Loucy (cell line): Measurements from ENCODE around the gene DXO.

Experiments used
- H2AFZ ChIP-seq: fragments of 200-600 bp; sonication (generic); 2 replicates; pipeline ENCODE4 v1.6.0; 2016; ENCODE audit warnings: antibody characterized with exemption, mild to moderate bottlenecking, low read length, moderate library complexity
- H3F3A ChIP-seq: fragments of 200-600 bp; 2 replicates; pipeline ENCODE4 v1.6.0; 2016; ENCODE audit warnings: antibody characterized with exemption, low read depth, mild to moderate bottlenecking
- H3K27me3 ChIP-seq: fragments of 200-600 bp; sonication (generic); 2 replicates; pipeline ENCODE4 v1.6.1; 2014; ENCODE audit warnings: low read length, mild to moderate bottlenecking; ENCODE audit not compliant: insufficient read depth, poor library complexity, severe bottlenecking
- H3K36me3 ChIP-seq: fragments of 200-600 bp; sonication (generic); 2 replicates; pipeline ENCODE4 v1.6.1; 2016; ENCODE audit warnings: low read length; ENCODE audit not compliant: insufficient read depth
- H3K4me1 ChIP-seq: fragments of 200-600 bp; sonication (generic); 2 replicates; pipeline ENCODE4 v1.5.1; 2014; ENCODE audit warnings: low read length, mild to moderate bottlenecking; ENCODE audit not compliant: insufficient read depth, poor library complexity, severe bottlenecking
- H3K4me2 ChIP-seq: fragments of 200-600 bp; sonication (generic); 2 replicates; pipeline ENCODE4 v1.6.0; 2014; ENCODE audit warnings: antibody characterized with exemption, low read length, low read depth, mild to moderate bottlenecking; ENCODE audit not compliant: poor library complexity, severe bottlenecking
- H3K4me3 ChIP-seq: fragments of 200-600 bp; sonication (generic); 2 replicates; pipeline ENCODE4 v1.5.1; 2014; ENCODE audit warnings: low read length, mild to moderate bottlenecking, mixed read lengths; ENCODE audit not compliant: poor library complexity, severe bottlenecking
- H3K79me2 ChIP-seq: fragments of 200-600 bp; sonication (generic); 2 replicates; pipeline ENCODE4 v1.6.1; 2014; ENCODE audit warnings: low read length; ENCODE audit not compliant: insufficient read depth
- H3K9ac ChIP-seq: fragments of 200-600 bp; sonication (generic); 2 replicates; pipeline ENCODE4 v1.6.0; 2014; ENCODE audit warnings: mild to moderate bottlenecking, low read depth, low read length, moderate library complexity; ENCODE audit not compliant: poor library complexity, severe bottlenecking
- H3K9me2 ChIP-seq: fragments of 200-600 bp; sonication (generic); replicated peaks from 2 replicates; pipeline ENCODE4 v1.6.1; 2016; ENCODE audit warnings: low read depth, low read length, mixed read lengths
- H3K9me3 ChIP-seq: fragments of 200-600 bp; sonication (generic); 2 replicates; pipeline ENCODE4 v1.6.1; 2014; ENCODE audit warnings: mild to moderate bottlenecking, antibody characterized with exemption, low read length, low read depth; ENCODE audit not compliant: insufficient read depth
- H4K20me1 ChIP-seq: fragments of 200-600 bp; sonication (generic); 2 replicates; pipeline ENCODE4 v1.6.0; 2014; ENCODE audit warnings: antibody characterized with exemption, low read length, mild to moderate bottlenecking; ENCODE audit not compliant: insufficient read depth, poor library complexity, severe bottlenecking
- EZH2phosphoT487 ChIP-seq: fragments of 200-600 bp; IDR thresholded peaks from 2 replicates; pipeline ENCODE4 v1.6.1; 2018; ENCODE audit warnings: antibody characterized with exemption, mild to moderate bottlenecking, moderate library complexity, borderline replicate concordance
- TF ChIP-seq, protein P1 (sequence below): fragments of 200-600 bp; sonication (generic); conservative IDR thresholded peaks from 2 replicates; pipeline ENCODE4 v1.5.1; 2014; ENCODE audit warnings: mild to moderate bottlenecking, antibody characterized with exemption, low read length

Gene DXO

DNA sequence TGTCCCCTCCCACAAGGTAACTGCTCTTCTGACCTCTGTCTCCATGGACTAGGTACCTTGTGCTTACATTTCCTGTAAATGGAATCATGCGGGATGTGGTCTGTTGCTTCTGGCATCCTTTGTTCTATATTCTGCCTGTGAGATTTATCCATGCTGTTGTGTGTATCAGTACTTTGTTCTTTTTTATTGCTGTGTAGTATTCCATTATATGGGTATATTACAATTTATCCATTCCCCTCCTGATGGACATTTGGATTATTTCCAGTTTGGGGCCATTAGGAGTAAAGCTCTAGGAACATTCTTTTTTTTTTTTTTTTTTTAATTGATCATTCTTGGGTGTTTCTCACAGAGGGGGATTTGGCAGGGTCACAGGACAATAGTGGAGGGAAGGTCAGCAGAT lies 41.0 kb downstream of the DXO start:
- Histone ChIP-seq H2AFZ (no peak overlapping the region), H3K27me3 (no peaks in the 10 kb centered on the region), H3K4me2 (no peak overlapping the region), H3K9me2 (no peaks in the 10 kb centered on the region), H3K79me2 (no peaks in the 10 kb centered on the region), H3K9me3 (no peaks in the 10 kb centered on the region), H3K9ac (no peak overlapping the region), H4K20me1 (no peaks in the 10 kb centered on the region), H3F3A (no peaks in the 10 kb centered on the region), H3K4me1 (no peaks in the 10 kb centered on the region), H3K36me3 (no peaks in the 10 kb centered on the region), H3K4me3 (no peak overlapping the region)
- TF ChIP-seq, protein P1, sequence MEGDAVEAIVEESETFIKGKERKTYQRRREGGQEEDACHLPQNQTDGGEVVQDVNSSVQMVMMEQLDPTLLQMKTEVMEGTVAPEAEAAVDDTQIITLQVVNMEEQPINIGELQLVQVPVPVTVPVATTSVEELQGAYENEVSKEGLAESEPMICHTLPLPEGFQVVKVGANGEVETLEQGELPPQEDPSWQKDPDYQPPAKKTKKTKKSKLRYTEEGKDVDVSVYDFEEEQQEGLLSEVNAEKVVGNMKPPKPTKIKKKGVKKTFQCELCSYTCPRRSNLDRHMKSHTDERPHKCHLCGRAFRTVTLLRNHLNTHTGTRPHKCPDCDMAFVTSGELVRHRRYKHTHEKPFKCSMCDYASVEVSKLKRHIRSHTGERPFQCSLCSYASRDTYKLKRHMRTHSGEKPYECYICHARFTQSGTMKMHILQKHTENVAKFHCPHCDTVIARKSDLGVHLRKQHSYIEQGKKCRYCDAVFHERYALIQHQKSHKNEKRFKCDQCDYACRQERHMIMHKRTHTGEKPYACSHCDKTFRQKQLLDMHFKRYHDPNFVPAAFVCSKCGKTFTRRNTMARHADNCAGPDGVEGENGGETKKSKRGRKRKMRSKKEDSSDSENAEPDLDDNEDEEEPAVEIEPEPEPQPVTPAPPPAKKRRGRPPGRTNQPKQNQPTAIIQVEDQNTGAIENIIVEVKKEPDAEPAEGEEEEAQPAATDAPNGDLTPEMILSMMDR: no peak

DNA sequence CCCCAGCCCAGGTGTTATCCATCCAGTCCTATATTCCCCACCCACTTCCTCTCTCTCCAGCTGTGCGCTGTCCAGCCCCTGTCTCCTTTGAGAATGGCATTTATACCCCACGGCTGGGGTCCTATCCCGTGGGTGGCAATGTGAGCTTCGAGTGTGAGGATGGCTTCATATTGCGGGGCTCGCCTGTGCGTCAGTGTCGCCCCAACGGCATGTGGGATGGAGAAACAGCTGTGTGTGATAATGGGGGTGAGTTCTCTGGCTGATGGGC lies 43.3 kb downstream of the DXO start:
- Histone ChIP-seq H3K4me3 (no peak overlapping the region), H2AFZ (no peak overlapping the region), H3K36me3 (no peaks in the 10 kb centered on the region), H4K20me1 (no peaks in the 10 kb centered on the region), H3K27me3 (no peaks in the 10 kb centered on the region), H3F3A (no peaks in the 10 kb centered on the region), H3K9me3 (no peaks in the 10 kb centered on the region), H3K79me2 (no peaks in the 10 kb centered on the region), H3K4me2 (no peak overlapping the region), H3K9ac (no peak overlapping the region), H3K9me2 (no peaks in the 10 kb centered on the region), H3K4me1 (no peaks in the 10 kb centered on the region)
- TF ChIP-seq EZH2phosphoT487: no peak
- TF ChIP-seq, protein P1: no peak

DNA sequence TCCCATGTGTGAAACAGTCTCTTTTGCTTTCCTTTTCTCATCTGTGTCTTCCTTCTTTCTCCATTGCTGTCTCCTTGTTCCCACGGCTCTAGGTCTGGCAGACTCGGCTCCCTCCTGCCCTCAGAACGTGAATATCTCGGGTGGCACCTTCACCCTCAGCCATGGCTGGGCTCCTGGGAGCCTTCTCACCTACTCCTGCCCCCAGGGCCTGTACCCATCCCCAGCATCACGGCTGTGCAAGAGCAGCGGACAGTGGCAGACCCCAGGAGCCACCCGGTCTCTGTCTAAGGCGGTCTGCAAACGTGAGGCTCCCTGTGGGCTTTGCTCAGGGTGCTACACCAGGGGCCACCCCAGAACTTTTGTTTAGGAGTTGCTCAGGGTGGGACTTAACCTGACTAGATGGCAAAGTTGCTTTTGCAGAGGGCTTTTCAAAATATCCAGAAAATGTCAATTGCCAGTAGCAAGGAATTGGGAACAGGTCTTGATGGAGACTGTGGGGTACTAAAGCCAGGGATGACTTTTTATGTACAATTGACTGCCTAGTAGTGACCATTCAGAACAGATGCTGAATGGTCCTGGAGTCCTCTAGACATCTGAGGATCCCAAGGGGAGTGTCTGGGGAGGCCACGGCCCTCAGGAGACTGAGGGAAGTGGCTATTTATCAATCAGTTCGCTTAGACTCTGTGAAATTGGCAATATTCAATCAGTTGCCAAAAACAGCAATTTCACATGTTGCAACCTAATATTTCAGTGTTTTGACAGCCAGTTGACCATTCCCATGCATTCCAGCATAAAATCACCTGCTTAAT lies 43.9 kb downstream of the DXO start:
- H2AFZ ChIP-seq: no peak overlapping the region
- H3F3A ChIP-seq: no peaks in the 10 kb centered on the region
- no peak overlapping the region for H3K9ac ChIP-seq
- no peaks in the 10 kb centered on the region for H3K27me3 ChIP-seq
- no peaks in the 10 kb centered on the region for H3K9me2 ChIP-seq
- H3K4me3 ChIP-seq: no peak overlapping the region
- H3K36me3 ChIP-seq: no peaks in the 10 kb centered on the region
- no peaks in the 10 kb centered on the region for H4K20me1 ChIP-seq
- H3K79me2 ChIP-seq: no peaks in the 10 kb centered on the region
- H3K9me3 ChIP-seq: no peaks in the 10 kb centered on the region
- no peak for TF ChIP-seq EZH2phosphoT487
- TF ChIP-seq, protein P1: no peak
- H3K4me2 ChIP-seq: no peak overlapping the region
- H3K4me1 ChIP-seq: no peaks in the 10 kb centered on the region
